HG02763 (cell line): ENCODE measurements around the gene ADCY3.
"Not testable (repeated sequence)": the region's sequence is repeated elsewhere in the genome, so short reads cannot be mapped to it uniquely, and the experiment has no call there.

Experiments used
- ATAC-seq: cut with Tn5 transposase; IDR thresholded peaks from one replicate; pipeline ENCODE4 v1.9.1; 2021; ENCODE audit warnings: mild to moderate bottlenecking, moderate library complexity; ENCODE audit not compliant: unreplicated experiment

ADCY3 gene

DNA sequence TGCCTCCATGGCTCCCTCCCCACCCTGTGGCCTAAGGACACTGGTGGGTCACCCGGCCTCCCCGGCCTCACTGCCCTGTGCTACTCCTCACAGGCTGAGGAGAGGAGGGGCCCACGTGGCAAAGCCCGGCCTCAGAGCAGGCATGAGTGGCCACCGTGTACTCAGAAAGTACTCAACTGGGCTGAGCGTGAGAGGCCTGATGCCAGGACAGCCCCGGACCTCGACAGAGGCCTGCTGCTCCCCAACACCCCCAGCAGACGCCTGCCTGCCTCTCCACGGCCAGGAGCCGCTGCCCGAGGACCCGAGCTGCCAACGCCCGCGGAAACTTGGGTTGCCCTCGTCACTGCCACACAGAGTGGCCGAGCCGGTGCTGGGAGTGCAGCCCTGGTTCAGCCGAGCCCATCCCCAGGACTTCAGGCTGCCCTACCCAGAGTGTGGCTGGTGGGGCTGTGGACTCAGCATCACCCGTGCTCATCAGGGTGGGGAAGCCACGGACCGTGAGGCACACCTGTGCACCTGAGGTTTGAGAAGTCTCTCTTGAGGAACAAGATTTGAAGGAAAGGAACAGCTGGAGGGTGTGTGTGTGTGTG is 67.5 kb downstream of the ADCY3 start:
- no peak for ATAC-seq

DNA sequence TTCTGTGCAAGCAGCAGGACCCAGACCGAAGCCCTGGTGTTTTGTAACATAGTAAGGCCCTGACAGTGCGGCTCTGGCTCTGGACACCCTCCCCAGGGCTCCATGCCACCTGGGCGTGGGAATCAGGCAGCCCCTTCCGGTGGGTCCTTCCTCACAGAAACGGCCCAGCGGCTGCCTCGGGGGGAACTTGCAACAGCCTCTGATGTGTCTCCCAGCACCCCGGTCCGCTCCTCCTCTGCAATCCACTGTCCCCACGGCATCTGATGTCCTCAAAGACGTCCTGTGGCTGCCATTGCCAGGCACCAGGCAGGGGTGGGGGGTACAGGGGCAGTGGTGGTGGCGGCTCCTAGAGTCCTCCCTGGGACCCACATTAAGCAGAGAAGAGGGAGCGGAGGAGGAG is 68.0 kb downstream of the ADCY3 start:
- ATAC-seq: no peak

DNA sequence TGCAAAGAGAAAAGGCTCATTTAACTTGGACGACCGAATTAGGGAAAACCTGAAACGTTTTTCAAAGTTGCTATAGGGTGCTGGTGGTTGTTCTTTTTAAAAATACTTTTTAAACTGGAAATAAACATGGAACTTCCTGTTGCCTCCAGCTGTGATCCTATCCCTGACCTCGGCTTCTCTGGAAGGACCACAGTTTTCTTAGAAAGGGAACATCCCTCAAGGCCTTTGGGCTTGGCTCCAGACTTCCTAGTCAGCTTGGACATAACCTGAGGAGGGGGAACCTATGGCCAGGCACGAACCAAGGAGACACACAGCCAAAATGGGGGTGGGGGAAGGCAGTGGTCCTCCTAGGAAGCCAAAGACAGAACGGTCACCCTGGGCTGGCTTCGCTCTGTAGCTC is 69.1 kb downstream of the ADCY3 start:
- ATAC-seq: no peak

DNA sequence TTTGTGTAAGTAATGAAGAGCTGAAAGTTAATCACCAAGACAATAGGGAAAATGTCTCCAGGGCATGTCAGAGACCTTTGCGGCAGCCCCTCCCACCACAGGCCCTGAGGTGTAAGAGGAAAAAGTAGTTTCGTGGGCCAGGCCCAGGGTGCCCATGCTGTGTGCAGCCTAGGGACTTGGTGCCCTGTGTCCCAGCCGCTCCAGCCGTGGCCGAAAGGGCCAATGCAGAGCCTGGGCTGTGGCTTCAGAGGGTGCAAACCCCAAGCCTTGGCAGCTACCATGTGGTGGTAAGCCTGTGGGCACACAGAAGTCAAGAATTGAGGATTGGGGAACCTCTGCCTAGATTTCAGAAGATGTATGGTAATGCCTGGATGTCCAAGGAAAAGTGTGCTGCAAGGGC is 74.3 kb downstream of the ADCY3 start:
- no peak for ATAC-seq

DNA sequence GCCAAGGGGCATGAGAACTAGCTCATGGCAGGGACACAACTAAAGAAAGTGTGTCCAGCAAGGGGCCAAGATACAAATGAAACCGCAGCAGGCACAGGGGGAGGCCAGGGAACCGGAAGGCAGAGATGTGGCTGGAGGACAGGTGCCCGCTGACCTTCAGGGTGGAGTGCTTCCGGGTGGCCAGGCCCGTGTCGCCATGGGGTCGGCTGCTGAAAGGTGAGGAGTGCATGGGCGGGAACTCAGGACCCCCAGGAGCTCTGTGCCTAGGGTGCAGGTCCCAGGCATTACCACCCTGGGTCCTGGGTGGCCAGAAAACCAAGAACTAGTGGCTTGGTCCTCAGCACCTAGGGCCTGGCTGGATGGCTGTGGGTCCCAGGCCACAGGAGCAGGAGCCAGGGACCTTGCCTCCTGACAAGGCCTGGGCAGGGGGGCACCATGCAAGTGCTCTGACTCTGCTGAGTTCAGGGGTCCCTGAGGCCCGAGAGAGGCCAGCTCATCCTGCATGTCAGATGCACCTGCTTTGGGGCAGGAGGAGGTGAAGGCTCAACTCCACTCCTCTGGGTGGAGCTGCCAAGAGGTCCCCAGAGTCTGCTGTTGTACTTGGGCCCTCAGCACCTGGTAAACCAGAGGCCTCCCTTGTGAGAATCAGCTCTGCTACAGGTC is 75.9 kb downstream of the ADCY3 start:
- ATAC-seq: no peak

DNA sequence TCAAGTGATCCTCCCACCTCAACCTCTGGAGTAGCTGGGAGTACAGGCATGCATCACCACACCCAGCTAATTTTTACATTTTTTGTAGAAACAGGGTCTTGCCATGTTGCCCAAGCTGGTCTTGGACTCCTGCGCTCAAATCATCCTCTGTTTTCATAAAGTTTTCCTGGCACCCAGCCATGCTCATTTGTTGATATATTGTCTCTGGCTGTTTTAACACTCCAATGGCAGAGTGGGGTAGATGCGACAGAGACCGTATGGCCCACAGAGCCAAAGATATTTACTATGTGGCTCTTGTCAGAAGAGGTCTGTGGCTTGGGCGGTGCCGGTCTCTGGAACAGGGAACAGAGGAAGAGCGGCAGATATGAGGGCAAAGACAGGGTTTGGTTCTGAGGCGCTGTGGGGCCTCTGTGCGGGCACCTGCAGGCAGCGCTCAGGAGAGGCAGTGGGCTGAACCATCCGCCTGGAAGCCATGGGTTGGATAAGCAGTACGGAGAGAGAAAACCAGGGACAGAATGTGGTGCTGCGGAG is 76.6 kb downstream of the ADCY3 start:
- no peak for ATAC-seq

DNA sequence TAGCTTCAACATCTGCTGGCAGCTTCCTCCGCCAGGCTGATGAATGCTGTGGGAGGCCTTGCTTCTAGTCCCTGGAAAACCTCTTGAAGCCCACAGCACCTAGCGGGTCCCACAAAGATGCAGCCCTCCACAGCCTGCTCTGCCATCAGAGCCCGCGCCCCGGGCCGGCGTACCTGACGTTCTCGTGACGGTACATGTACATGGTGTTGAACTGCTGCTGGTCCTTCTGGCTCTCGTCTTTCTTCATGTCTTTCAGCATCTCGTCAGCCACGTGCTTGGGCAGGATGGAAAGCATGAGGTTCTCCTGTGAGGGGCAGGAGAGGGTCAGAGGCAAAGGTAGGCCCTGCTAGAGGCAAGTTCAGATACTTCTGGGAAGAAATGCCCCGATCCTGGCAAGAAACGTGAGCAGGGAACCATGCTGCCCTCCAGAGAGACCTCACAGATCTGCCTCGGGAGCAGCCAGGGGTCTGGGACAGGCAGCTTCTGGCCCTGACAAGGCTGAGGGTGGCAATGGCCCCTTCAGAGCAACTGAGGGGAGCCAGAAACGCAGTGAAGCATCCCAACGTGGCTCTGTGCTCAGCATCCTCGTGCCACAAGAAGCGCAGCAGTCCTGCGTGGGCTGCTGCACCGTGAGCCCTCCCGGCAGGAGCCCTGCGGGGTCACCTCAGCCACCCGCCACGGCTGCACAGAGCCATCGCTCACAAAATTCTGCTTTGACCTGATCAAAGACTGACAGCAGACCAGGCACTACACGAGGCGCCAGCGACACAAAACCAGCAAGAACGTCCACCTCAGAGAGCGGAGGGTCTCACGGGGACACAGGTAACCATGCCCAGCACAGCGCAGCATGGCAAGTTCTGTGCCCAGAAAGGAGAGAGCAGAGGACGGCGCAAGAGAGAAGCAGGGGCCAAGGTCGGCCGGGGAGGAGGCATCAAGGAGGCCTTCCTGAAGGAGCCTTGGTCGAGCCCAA is 77.7 kb downstream of the ADCY3 start:
- ATAC-seq: no peak

DNA sequence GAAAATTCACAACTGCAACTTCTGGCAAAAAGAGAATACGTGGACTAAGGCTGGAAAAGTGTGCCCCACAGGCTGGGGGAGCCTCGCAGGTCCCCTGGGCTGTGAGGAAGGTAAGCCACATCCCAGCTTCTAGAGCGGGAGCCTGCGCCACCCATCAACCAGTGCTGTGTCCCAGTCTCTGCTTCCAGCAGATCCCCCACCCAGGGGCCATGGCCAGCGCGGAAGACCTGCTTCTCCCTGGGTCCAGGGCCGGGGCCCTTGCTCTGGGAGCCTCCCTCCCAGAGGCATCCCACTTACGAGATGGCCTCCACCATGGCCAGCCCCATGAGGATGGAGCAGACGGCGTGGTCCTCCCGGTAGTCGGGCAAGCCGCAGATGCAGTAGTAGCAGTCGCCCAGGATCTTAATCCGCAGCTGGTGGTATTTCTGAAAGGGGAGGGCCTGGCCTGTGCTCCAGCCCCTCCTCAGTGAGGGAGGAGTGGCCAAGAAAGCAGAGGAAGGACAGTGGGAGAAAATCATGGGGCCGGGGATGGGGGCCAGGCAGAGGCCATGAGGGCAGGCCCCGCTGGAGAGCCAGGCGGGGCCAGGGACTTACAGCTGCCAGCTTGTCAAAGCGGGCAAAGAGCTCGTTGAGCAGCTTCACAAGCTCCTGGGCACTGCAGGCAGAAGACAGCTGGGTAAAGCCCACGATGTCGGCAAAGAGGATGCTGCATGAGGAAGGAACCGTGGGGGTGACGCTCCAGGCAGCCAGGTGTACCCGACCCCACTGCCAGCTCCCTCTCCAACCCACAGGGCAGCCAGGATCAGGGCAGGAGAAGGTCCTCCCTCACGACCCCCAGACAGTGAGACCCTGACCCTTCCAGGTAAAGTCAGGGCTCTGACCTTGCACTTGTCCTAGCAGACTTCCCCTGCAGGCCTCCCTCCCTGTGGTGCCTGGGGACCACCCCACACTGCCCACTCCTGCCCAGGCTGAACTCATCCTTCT is 78.8 kb downstream of the ADCY3 start:
- no peak for ATAC-seq

DNA sequence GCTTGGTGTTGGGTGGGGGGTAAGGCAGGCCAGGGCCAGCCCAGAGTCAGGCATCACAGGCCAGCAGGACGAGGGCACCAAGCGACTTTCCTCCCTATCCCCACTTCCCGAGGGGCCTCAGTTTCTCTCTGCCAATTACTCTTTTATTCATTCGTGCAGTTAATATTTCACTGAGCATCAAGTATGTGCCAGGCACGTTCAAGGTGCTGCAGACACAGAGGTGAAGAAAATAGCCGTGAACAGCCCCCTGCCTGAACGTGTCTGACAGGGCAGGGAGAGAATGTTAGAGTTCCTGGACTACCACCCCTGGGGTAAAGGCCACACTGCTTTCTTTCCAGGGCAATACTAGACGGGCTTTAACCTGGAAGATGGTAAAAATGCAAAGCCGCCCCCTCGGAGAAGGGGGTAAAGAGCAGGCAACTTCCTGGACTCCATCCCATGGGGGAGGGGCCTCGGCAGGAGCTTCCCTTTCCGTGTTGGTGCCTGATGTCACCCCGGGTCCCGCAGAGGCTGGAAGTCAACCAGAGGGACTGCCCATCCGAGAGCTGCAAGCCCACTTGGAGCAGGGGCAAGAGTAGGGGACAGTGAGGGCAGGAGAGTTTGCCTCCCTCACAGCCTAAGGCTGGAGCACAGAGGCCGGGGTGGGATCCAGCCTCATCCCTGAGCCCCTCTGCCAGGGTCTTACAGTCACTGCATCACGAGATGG is 79.7 kb downstream of the ADCY3 start:
- ATAC-seq: no peak

DNA sequence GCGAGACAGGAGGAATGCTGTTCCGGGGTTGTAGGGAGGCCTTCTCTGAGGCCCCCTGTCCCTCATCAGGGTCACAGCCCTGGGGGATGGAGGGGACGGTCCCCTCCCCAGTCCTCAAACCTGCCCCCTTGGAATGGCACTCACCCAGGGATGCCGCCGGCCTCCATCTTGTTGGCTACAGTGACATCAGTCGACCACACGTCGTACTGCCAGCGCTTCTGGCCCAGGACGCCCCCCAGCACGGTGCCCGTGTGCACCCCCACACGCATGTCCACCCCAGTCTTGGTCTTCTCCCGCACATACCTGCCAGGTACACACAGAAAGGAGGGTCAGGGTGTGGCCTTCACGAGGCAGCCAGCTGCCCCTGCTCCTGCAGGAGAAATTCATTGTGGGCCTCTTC is 80.3 kb downstream of the ADCY3 start:
- ATAC-seq: no peak

DNA sequence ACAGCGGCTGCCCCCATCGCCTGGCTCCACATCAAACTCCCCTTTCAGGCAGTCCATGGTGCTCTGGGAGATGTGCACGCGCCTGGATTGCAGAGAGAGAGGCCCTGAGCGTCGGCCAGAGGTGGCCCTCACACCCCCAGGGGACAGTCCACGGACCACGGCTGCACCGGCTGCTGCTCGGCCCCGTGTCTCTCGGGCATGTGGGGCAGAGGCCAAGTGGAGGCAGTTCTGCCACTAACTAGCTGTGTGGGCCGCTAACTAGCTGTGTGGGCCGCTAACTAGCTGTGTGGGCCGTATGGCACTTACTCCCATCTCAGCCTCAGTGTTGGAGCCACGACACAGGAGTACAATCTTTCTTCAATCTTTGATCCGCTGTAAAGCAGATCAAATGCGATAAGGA is 81.5 kb downstream of the ADCY3 start:
- ATAC-seq: no peak

DNA sequence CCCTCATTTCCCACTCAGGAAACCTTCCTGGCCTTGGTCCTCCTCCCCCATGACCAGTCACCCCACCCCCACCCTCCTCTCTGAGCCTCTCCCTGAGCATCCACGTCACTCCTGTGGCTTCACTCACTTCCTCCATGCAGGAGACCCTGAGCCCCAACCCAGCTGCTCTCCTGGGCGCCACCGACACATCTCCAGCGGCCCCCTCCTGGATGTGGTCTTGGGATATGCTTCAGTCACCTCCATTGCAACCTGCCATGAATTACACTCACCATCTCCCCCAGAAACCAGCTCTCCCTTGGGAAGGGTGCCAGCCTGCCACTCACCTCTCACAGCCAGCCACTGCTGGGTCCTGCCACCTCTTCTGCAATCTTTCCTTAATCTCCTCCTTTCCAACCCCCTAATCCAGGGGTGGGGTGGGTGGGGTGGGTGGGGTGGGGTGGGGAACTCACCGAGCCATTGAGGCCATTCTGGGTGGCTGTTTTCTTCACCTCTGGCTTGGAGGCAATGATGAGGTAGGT is 82.0 kb downstream of the ADCY3 start:
- ATAC-seq: no peak

DNA sequence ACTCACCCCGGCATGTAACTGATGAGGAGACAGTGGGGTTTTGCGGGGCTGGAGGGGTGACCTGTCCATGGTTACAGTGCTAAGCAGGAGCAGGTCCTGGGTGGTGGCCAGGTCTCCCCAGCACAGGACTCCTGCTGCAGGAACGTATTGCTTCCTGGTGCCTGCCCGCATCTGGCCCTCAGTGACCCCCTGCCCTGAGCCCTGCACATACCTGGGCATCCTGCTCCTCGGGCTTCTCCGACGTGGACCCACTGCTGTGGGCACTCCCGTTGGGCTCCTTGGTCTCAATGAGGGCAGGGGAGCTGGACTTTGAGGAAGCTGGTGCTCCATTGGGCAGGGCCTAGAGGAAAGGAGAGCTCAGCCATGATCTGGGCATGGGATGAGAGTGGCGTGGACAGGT is 83.3 kb downstream of the ADCY3 start:
- ATAC-seq: no peak

DNA sequence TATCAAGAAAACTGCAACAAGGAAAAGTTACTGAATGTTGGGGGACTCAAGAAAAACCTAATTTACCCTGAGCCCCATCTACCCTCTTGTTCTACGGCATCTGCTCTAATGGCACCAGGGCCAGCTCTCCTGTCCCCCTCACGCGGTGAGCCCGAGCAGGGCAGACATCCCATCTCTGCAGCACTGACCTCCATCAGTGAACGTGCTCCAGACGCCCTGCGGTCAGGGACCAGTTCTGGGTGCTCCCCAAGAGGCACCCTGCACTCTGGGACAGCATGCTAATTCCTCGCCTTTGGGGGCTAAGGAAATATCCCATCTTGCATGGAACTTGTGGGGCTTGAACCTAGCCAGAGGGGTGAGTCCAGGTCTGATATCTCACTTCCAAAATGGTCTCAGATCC is 83.8 kb downstream of the ADCY3 start:
- ATAC-seq: no peak

DNA sequence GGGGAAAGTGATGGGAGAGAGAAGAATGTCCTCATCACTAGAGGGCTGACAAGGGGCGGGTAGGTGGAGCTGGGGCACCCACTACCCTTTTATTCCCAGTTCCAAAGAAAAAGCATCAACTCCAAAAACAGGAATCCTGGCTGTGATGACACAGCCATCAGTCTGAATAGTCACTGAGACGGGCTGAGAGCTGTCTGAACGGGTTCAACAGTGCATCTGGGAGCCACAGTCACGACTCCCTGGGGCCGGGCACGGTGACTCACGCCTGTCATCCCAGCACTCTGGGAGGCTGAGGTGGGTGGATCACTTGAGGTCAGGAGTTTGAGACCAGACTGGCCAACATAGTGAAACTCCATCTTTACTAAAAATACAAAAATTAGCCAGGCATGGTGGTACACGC is 84.6 kb downstream of the ADCY3 start:
- ATAC-seq: not testable (repeated sequence)

DNA sequence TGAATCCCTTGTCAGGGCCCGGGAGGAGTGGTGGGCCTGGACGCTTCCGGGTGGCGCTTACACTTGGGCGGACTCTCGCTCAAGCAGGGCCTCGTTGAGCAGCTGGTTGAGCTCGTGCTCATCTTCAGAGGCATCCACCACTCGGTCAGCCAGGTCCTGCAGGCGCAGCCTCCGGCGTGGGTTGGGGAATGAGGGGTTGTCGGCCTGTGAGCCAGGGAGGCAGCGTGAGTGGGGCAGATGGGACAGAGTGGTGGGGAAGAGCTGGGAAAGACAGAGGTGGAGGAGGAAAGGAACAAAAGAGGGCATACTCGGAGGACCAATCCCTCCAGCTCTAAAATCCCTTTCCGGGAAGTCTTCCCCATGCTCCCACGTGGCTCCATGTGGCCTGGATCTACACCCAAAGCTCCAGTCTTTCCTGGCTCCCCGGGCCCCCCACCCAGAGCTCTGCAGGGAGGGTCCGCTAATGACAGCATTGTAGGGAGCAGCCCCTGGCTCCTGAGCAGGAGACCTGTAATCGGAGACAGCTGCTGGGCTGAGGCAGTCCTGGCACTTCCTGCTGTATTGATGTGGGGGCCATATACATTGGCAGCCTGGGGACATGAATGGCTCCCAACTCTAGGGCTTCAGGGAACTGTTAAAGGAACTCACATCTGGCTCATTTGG is 85.2 kb downstream of the ADCY3 start:
- no peak for ATAC-seq

DNA sequence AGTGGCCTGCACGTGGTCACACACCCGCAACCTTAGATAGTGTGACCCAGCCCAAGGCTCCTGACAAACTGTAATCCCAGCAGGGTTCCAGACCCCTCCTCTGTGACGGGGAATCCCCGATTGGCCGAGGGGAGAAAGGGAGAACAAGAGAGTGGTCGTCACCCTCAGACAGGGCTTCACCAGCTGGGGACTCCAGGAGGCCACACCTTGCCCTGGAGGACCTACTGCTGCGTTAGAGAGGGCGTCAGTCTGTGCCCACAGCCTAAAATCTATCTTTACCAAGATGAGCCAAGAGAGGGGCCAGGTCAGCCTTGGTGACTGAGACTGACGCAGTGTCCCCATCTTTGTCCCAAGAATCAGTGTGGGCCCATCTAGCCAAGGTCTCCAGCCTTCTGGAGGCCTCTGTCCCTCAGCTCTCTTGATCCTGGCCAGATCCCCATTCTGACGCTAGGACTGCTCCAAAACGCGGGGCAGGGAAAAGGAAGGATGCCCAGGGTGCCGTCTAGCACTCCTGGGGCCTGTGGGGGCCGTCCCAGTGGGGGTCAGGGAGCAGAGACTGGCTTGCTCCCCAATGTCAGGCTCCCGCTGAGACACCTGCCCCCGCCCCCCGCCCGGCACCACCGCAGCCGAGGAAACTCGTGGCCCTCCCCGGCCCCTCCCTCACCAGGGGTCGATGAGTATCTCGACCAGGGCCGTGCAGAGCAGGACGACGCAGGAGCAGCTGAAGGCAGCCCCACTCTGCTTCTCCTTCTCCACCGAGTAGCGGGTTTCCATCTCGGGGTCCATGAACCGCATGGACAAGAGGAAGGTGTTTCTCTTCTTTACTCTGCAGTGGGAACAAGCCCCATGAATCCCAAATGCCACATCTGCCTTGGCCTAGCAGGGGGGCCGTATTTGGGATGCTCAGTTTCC is 86.0 kb downstream of the ADCY3 start:
- no peak for ATAC-seq
